Ureter (tissue), 1 donor: Measurements from ENCODE around the gene FNDC1. TPM values are rescaled to one million over a fixed set of nuclear protein-coding genes. Genes with fewer than 3 reads are reported as not detected.

ENCODE experiments used
- DNase-seq: peaks from one replicate; pipeline ENCODE4 v3.0.0-alpha.2; 2020; ENCODE audit warnings: low spot score
- total RNA-seq: library from RNA; stranded (reverse); gene quantifications from one replicate; pipeline ENCODE4 v1.2.4, GENCODE V29; 2023
- donor health status: DM: yes; HTN: yes; CAD: no.

FNDC1 gene
- total RNA-seq, 1 donor from 2014 or later: 0.26 TPM

DNA sequence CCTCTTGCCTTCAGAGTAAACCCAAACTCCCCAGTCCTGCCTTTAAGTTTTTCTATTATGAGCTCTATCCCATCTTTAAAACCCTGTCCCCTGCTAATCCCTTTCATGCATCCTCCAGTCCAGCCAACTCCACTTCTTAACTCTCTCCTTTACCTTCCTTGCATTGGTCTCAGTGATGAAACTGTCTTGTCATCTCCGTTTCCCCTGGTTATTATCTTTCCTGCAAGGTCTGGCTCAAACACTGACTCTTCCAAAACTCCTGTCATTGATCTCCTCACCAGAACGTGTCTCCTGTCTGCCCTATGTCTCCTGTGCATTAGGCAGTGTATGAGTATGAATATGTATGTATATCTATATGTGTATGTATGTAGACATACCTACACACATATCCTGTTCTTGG is 11.8 kb upstream of the FNDC1 start:
- DNase-seq: no peak

DNA sequence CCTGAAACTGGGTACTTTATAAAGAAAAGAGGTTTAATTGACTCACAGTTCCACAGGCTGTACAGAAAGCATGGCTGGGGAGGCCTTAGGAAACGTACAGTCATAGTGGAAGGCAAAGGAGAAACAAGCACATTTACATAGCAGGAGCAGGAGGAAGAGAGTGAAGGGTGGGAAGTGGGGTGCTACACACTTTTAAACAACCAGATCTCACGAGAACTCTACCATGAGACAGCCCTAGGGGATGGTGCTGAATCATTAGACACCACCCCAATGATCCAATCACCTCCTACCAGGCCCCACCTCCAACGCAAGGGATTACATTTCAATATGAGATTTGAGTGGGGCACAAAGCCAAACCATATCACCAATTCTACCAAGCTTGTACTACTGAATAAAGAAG is 7.4 kb upstream of the FNDC1 start:
- DNase-seq: no peak

DNA sequence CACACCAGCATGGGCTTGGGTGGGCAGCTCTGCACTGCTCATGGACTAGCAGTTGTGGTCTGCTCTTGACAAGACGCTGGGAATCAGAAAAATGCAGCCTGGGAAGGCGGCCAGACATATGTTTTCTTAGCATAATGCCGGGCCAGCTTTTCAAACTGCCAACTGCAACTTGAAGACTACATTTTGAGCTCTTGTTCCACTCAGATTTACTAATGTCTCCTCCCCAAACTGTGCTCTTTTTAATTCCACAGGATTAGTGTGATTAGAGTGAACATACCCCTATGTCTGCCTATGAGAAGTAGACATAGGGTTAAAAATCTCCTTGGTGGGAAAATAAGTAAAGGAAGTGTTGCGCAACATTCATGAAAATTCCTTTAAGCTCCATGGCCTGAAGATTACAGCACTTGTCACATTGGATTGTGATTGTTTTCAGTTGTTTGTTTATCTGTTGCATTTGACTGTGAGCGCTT is 5.3 kb upstream of the FNDC1 start:
- no peak for DNase-seq

- DNase-seq: peak; percentile 48
Measured at GRCh38 chr6:159168536-159169192, 536 bp upstream of the FNDC1 start.

DNA sequence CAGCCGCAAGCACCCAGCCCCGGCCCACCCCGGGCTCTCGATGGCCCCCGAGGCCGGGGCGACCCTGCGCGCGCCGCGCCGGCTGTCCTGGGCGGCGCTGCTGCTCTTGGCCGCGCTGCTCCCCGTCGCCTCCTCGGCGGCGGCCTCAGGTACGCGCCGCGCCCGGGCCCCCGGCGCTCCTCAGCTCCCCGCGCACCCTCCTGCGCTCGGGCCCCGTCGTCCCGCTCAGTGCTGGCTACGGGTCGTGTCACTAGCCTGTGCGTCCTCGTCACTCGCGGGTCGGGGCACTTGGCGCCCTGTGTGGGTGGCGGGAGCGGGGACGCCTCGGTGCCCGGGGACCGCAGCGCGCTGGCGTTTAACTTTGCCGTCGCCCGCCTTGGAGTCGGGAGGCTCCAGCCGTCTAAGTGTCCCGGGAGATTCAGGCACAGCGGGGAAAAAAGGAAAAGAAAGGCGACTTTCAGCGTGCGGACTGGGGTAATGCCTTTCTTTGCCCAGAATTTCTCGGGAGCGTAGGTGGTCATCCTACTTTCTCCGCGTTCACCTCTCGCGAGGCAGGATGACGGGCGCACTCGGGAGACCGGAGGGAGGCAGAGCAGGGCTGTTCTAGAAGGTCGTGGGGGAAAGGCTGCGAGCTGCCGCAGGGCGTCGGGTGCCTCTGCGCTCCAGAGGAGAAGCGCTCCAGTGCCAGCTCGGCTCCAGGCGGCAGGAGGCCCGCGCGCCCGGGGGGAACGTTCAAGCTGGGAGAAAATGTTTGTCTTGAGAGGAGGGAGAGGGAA is 545 bp downstream of the FNDC1 start:
- peak; percentile 46 for DNase-seq

DNA sequence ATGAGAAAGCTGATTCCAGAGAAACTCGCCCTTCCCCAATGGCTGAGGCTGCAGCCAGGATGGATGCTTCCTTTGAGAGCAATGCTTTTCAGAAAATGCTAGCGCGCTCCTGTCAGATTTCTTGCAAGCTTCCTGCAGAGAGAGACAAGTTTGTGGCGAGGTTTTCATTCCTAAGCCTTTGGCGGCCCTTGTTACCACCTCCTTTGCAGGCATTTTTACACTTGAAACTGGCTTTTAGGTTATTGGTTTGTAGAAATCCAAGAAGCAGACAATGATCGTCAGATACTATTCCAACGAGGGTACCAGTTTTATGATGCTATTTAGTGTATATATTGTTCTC is 1.1 kb downstream of the FNDC1 start:
- DNase-seq: no peak

DNA sequence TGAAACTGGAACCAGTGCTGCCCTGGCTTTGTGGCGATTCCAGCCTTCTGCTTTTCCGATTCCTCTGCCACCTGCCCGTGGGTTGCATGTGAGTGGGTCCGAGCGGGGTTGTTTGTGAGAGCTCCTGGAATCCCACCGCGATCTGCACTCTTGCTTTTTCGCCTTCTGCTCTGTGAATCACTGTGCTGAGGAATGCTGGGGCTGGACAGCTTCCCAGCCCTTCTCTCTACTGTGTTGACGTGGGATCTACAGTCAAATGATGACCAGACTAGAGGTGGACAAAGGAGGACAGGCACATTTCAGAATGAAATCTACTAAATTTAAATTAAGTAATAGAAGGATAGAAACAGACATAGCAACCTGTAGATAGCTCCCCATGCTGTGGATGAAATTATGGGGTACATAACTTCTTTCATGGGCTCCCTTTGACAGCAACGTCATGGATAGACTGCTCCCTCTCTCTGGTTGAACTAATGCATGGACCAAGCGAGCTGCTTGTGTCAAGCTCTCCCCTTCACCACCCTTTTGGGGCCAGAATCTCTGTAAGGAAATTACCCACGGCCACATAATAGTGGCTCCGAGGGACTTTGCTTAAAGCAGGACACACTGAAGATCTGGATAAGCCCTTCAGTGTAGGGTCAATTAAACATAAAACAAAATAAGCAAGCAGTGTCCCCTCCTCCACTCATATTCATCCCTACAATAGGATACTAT is 2.0 kb downstream of the FNDC1 start:
- DNase-seq: no peak

- DNase-seq: no peak
Measured at GRCh38 chr6:159172091-159172491, 2.9 kb downstream of the FNDC1 start.

GRCh38 chr6:159174263-159174969 is 5.2 kb downstream of the FNDC1 start:
- DNase-seq: peak; percentile 74

- no peak for DNase-seq
Measured at GRCh38 chr6:159176913-159177312, 7.7 kb downstream of the FNDC1 start.

- DNase-seq: no peak
Measured at GRCh38 chr6:159178847-159179246, 9.6 kb downstream of the FNDC1 start.

GRCh38 chr6:159180001-159180400 is 10.8 kb downstream of the FNDC1 start:
- DNase-seq: no peak

DNA sequence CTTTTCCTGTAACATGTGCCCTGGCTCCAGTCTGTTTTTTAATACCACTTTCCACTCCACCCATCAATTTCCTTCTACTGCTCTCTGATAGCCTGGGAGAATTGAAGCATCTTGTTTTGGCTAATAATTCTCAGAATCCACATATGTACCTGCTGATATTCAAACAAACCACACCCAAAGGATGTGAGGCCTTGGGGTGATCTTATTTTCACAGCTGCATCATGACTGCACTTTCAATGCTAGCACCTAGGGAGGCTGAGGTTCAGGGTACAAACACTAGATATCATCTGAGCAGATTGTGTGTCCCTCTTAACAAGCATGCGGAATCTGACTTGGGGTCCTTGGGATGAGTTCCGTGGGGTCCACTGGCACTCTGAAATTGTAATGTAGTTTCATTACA is 12.7 kb downstream of the FNDC1 start:
- no peak for DNase-seq

DNA sequence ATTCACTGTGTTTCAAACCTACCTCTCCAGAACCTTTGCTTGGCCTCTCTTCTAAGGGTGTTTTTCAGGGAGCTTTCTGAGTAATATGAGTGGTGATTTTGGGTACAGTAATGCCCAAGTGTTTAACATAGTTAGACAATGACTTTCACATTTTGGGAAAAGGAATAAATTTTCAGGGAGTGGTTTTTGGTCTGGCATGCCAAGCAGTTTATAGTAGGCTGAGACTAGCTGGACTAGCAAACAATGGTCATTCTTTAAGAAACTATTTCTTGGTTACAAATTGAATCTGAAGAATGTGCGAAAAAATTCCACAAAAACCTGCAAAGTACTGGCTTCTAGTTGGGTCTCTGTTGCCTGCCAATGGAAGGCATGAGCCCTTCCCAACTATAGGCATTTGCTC is 15.4 kb downstream of the FNDC1 start:
- no peak for DNase-seq

GRCh38 chr6:159190460-159190859 is 21.3 kb downstream of the FNDC1 start:
- no peak for DNase-seq

- DNase-seq: no peak
Measured at GRCh38 chr6:159193923-159194322, 24.7 kb downstream of the FNDC1 start.

GRCh38 chr6:159194421-159194820 is 25.2 kb downstream of the FNDC1 start:
- DNase-seq: no peak

- no peak for DNase-seq
Measured at GRCh38 chr6:159196430-159196975, 27.3 kb downstream of the FNDC1 start.

GRCh38 chr6:159197251-159197650 is 28.1 kb downstream of the FNDC1 start:
- no peak for DNase-seq

DNA sequence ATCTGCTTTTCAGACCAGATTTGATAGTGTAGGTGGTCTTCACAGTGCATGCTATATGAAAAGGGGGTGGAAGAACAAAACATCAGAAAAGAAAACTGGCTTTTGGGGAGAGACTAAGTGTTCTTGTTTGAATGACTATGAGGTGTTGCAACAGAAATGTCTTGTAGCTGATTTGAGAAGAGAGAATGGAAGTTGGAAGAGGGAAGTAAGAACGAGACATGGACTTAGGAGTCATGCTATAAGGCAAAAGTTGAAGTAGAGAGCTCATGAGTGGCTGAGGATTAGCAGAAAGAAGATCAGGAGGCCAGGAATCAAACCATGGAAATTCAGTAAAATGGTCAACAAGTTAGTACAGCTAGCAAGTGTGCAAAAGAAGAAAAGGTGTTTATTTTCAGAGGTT is 32.1 kb downstream of the FNDC1 start:
- no peak for DNase-seq

- DNase-seq: no peak
Measured at GRCh38 chr6:159203304-159204005, 34.3 kb downstream of the FNDC1 start.
